ENCODE measurements around the gene GALR2.

The GALR2 gene

GRCh38 chr17:76074390-76075363 lies at the start of gene GALR2:
GALR2 (plus strand) TSS chr17:76074781; CDS start chr17:76074884, 103 bp downstream.
- no peak for ATAC-seq
- no peak for TF ChIP-seq ISL1 (CRISPR knock-in tag; IDR thresholded peaks at IDR 0.05)
- TF ChIP-seq CSDC2 (CRISPR knock-in tag; IDR thresholded peaks at IDR 0.05), result no peak
- TF ChIP-seq PATZ1 (CRISPR knock-in tag; IDR thresholded peaks at IDR 0.05; ENCODE audit: borderline replicate concordance), result no peak
- TF ChIP-seq TOX (CRISPR knock-in tag; IDR thresholded peaks at IDR 0.05; ENCODE audit: borderline replicate concordance), result no peak
- TF ChIP-seq ZFP3 (CRISPR knock-in tag; IDR thresholded peaks at IDR 0.05), result no peak
- TF ChIP-seq ZNF70 (CRISPR knock-in tag; IDR thresholded peaks at IDR 0.05), result no peak
- TF ChIP-seq CSRNP3 (CRISPR knock-in tag; IDR thresholded peaks at IDR 0.05), result no peak
- TF ChIP-seq BACH2 (CRISPR knock-in tag; IDR thresholded peaks at IDR 0.05; ENCODE audit: borderline replicate concordance), result no peak
- no peak for TF ChIP-seq TSHZ2 (CRISPR knock-in tag; IDR thresholded peaks at IDR 0.05)
- TF ChIP-seq OSR1 (CRISPR knock-in tag; IDR thresholded peaks at IDR 0.05), result no peak
- no peak for TF ChIP-seq ESRRG (CRISPR knock-in tag; IDR thresholded peaks at IDR 0.05)
- TF ChIP-seq PPARA (CRISPR knock-in tag; IDR thresholded peaks at IDR 0.05; ENCODE audit: borderline replicate concordance), result no peak

- ATAC-seq, result no peak
- TF ChIP-seq ZNF70 (CRISPR knock-in tag; IDR thresholded peaks at IDR 0.05) (no peak), ZC3H10 (CRISPR knock-in tag; IDR thresholded peaks at IDR 0.05) (no peak), BACH2 (CRISPR knock-in tag; IDR thresholded peaks at IDR 0.05; ENCODE audit: borderline replicate concordance) (no peak), ZFP3 (CRISPR knock-in tag; IDR thresholded peaks at IDR 0.05) (no peak), TOX (CRISPR knock-in tag; IDR thresholded peaks at IDR 0.05; ENCODE audit: borderline replicate concordance) (no peak)
Observed at GRCh38 chr17:76025294-76025693, 49.3 kb upstream of the GALR2 start.

- TF ChIP-seq TCF4 (CRISPR knock-in tag; IDR thresholded peaks at IDR 0.05; ENCODE audit: borderline replicate concordance), result no peak
- no peak for ATAC-seq
Observed at GRCh38 chr17:76026714-76027158, 47.8 kb upstream of the GALR2 start.

GRCh38 chr17:76027159-76027839 lies 47.3 kb upstream of the GALR2 start, which contains the start of gene EVPL:
EVPL (minus strand) TSS chr17:76027306; CDS start chr17:76027198, 108 bp downstream.
- ATAC-seq, result no peak
- TF ChIP-seq ZC3H10 (CRISPR knock-in tag; IDR thresholded peaks at IDR 0.05), result no peak
- no peak for TF ChIP-seq PPARA (CRISPR knock-in tag; IDR thresholded peaks at IDR 0.05; ENCODE audit: borderline replicate concordance)
- no peak for TF ChIP-seq POU6F1 (CRISPR knock-in tag; IDR thresholded peaks at IDR 0.05; ENCODE audit: borderline replicate concordance, low read depth)
- no peak for TF ChIP-seq PATZ1 (CRISPR knock-in tag; IDR thresholded peaks at IDR 0.05; ENCODE audit: borderline replicate concordance)
- TF ChIP-seq TCF4 (CRISPR knock-in tag; IDR thresholded peaks at IDR 0.05; ENCODE audit: borderline replicate concordance), result no peak
- no peak for TF ChIP-seq GLIS3 (CRISPR knock-in tag; IDR thresholded peaks at IDR 0.05)
